ENCODE data around the gene MTRFR.

Gene MTRFR

GRCh38 chr12:123269395-123269892, 36.2 kb downstream of the MTRFR start:
- Histone ChIP-seq H3K9ac (no peak overlapping the region), H3K27ac (no peak overlapping the region), H2AFZ (ENCODE audit: low read depth) (no peak overlapping the region), H3K4me2 (no peak overlapping the region), H3K27me3 (ENCODE audit: insufficient read depth, low read depth) (no peaks in the 10 kb centered on the region), H3K4me3 (IDR thresholded peaks at IDR 0.05; ENCODE audit: insufficient read depth, low read depth, low read length) (no peak overlapping the region), H4K20me1 (ENCODE audit: insufficient read depth) (no peaks in the 10 kb centered on the region), H3K4me1 (ENCODE audit: low read depth, poor library complexity, severe bottlenecking) (no peaks in the 10 kb centered on the region), H3K79me2 (ENCODE audit: insufficient read depth, low read depth) (no peaks in the 10 kb centered on the region), H3K36me3 (ENCODE audit: insufficient read depth) (no peaks in the 10 kb centered on the region)
- no peak for TF ChIP-seq CTCF (conservative IDR thresholded peaks at IDR 0.05; ENCODE audit: low read depth, low read length)

- Histone ChIP-seq H3K9ac (no peak overlapping the region), H3K4me2 (no peak overlapping the region), H4K20me1 (ENCODE audit: insufficient read depth) (no peaks in the 10 kb centered on the region), H3K4me1 (ENCODE audit: low read depth, poor library complexity, severe bottlenecking) (no peaks in the 10 kb centered on the region), H3K79me2 (ENCODE audit: insufficient read depth, low read depth) (no peaks in the 10 kb centered on the region), H3K4me3 (IDR thresholded peaks at IDR 0.05; ENCODE audit: insufficient read depth, low read depth, low read length) (no peak overlapping the region), H2AFZ (ENCODE audit: low read depth) (no peak overlapping the region), H3K36me3 (ENCODE audit: insufficient read depth) (no peaks in the 10 kb centered on the region), H3K27ac (no peak overlapping the region), H3K27me3 (ENCODE audit: insufficient read depth, low read depth) (no peaks in the 10 kb centered on the region)
- TF ChIP-seq CTCF (conservative IDR thresholded peaks at IDR 0.05; ENCODE audit: low read depth, low read length): no peak
Measured at GRCh38 chr12:123269896-123270213, 36.6 kb downstream of the MTRFR start.

GRCh38 chr12:123270214-123271000, 37.2 kb downstream of the MTRFR start:
- H3K4me2 ChIP-seq: peak overlapping the region; percentile 39; the same call in 1 of the 2 replicates
- H3K4me3 ChIP-seq (IDR thresholded peaks at IDR 0.05; ENCODE audit: insufficient read depth, low read depth, low read length): no peak overlapping the region
- H2AFZ ChIP-seq (ENCODE audit: low read depth): no peak overlapping the region
- no peaks in the 10 kb centered on the region for H3K79me2 ChIP-seq (ENCODE audit: insufficient read depth, low read depth)
- no peaks in the 10 kb centered on the region for H3K27me3 ChIP-seq (ENCODE audit: insufficient read depth, low read depth)
- no peak overlapping the region for H3K9ac ChIP-seq
- TF ChIP-seq CTCF (conservative IDR thresholded peaks at IDR 0.05; ENCODE audit: low read depth, low read length): no peak
- no peaks in the 10 kb centered on the region for H3K36me3 ChIP-seq (ENCODE audit: insufficient read depth)
- no peaks in the 10 kb centered on the region for H4K20me1 ChIP-seq (ENCODE audit: insufficient read depth)
- H3K27ac ChIP-seq: no peak overlapping the region
- H3K4me1 ChIP-seq (ENCODE audit: low read depth, poor library complexity, severe bottlenecking): no peaks in the 10 kb centered on the region

GRCh38 chr12:123271001-123271668, 37.9 kb downstream of the MTRFR start:
- no peak overlapping the region for H3K27ac ChIP-seq
- H3K36me3 ChIP-seq (ENCODE audit: insufficient read depth): no peaks in the 10 kb centered on the region
- no peak for TF ChIP-seq CTCF (conservative IDR thresholded peaks at IDR 0.05; ENCODE audit: low read depth, low read length)
- H4K20me1 ChIP-seq (ENCODE audit: insufficient read depth): no peaks in the 10 kb centered on the region
- no peaks in the 10 kb centered on the region for H3K79me2 ChIP-seq (ENCODE audit: insufficient read depth, low read depth)
- no peaks in the 10 kb centered on the region for H3K27me3 ChIP-seq (ENCODE audit: insufficient read depth, low read depth)
- H3K4me3 ChIP-seq (IDR thresholded peaks at IDR 0.05; ENCODE audit: insufficient read depth, low read depth, low read length): no peak overlapping the region
- H3K9ac ChIP-seq: no peak overlapping the region
- no peak overlapping the region for H2AFZ ChIP-seq (ENCODE audit: low read depth)
- H3K4me1 ChIP-seq (ENCODE audit: low read depth, poor library complexity, severe bottlenecking): no peaks in the 10 kb centered on the region
- no peak overlapping the region for H3K4me2 ChIP-seq
